ENCODE data around the gene NXN. TPM values are rescaled to one million over a fixed set of nuclear protein-coding genes. Genes with fewer than 3 reads are reported as not detected.

The NXN gene
- total RNA-seq, 4 donors from 2014 or later = 6.6 to 28.4 (median 14.7) TPM

GRCh38 chr17:967122-967521, 12.5 kb downstream of the NXN start:
- no peak for TF ChIP-seq EP300 (IDR thresholded peaks at IDR 0.05)
- TF ChIP-seq CTCF (IDR thresholded peaks at IDR 0.05) = no peak
- no peak for TF ChIP-seq POLR2A (IDR thresholded peaks at IDR 0.05)
- H3K4me3 ChIP-seq = no peak overlapping the region
- no peak for DNase-seq (ENCODE audit: low spot score in 2 of 2)
- H3K9me3 ChIP-seq = no peaks in the 10 kb centered on the region
- no peaks in the 10 kb centered on the region for H3K36me3 ChIP-seq
- no peaks in the 10 kb centered on the region for H3K27me3 ChIP-seq
- H3K27ac ChIP-seq = no peak overlapping the region
- no peaks in the 10 kb centered on the region for H3K4me1 ChIP-seq
- 97 to 98% methylated on average over 9 of the region's 9 CpGs for WGBS, 2 donors

- no peak for DNase-seq (ENCODE audit: low spot score in 2 of 2)
- Histone ChIP-seq H3K36me3 (no peaks in the 10 kb centered on the region), H3K4me1 (no peaks in the 10 kb centered on the region), H3K9me3 (no peaks in the 10 kb centered on the region), H3K4me3 (no peak overlapping the region), H3K27me3 (no peaks in the 10 kb centered on the region), H3K27ac (no peak overlapping the region)
- TF ChIP-seq POLR2A (IDR thresholded peaks at IDR 0.05) = no peak
- no peak for TF ChIP-seq CTCF (IDR thresholded peaks at IDR 0.05)
- no peak for TF ChIP-seq EP300 (IDR thresholded peaks at IDR 0.05)
- 73 to 80% methylated on average over 12 of the region's 12 CpGs for WGBS, 2 donors
These were observed 14.1 kb downstream of the NXN start for GRCh38 chr17:965311-965989.

GRCh38 chr17:964876-965275, 14.7 kb downstream of the NXN start:
- Histone ChIP-seq H3K36me3 (no peaks in the 10 kb centered on the region), H3K9me3 (no peaks in the 10 kb centered on the region), H3K27ac (no peak overlapping the region), H3K4me1 (no peaks in the 10 kb centered on the region), H3K27me3 (no peaks in the 10 kb centered on the region), H3K4me3 (no peak overlapping the region)
- DNase-seq (ENCODE audit: low spot score in 2 of 2) = no peak
- 69 to 78% methylated on average over 14 of the region's 14 CpGs for WGBS, 2 donors
- TF ChIP-seq EP300 (IDR thresholded peaks at IDR 0.05) (no peak), CTCF (IDR thresholded peaks at IDR 0.05) (no peak), POLR2A (IDR thresholded peaks at IDR 0.05) (no peak)

- no peak overlapping the region for H3K27ac ChIP-seq
- WGBS, 2 donors = 70 to 75% methylated on average over 11 of the region's 11 CpGs
These were observed 16.9 kb downstream of the NXN start for GRCh38 chr17:962670-963069.

More at GRCh38 chr17:962670-963069, 16.9 kb downstream of the NXN start:
- H3K9me3 ChIP-seq = no peaks in the 10 kb centered on the region
- no peaks in the 10 kb centered on the region for H3K36me3 ChIP-seq
- H3K27me3 ChIP-seq = no peaks in the 10 kb centered on the region
- no peak overlapping the region for H3K4me3 ChIP-seq
- no peaks in the 10 kb centered on the region for H3K4me1 ChIP-seq
- no peak for DNase-seq (ENCODE audit: low spot score in 2 of 2)
- TF ChIP-seq CTCF (IDR thresholded peaks at IDR 0.05) (no peak), POLR2A (IDR thresholded peaks at IDR 0.05) (no peak), EP300 (IDR thresholded peaks at IDR 0.05) (no peak)

All from tibial nerve (tissue), 4 donors.